Loucy (cell line): ENCODE measurements around the gene ACOXL.
A peak's percentile ranks its signal among the peaks of the same experiment; 100 is the strongest.

Experiments used
- H2AFZ ChIP-seq: fragments of 200-600 bp; sonication (generic); 2 replicates; pipeline ENCODE4 v1.6.0; 2016; ENCODE audit warnings: antibody characterized with exemption, mild to moderate bottlenecking, low read length, moderate library complexity
- H3F3A ChIP-seq: fragments of 200-600 bp; 2 replicates; pipeline ENCODE4 v1.6.0; 2016; ENCODE audit warnings: antibody characterized with exemption, low read depth, mild to moderate bottlenecking
- H3K27me3 ChIP-seq: fragments of 200-600 bp; sonication (generic); 2 replicates; pipeline ENCODE4 v1.6.1; 2014; ENCODE audit warnings: low read length, mild to moderate bottlenecking; ENCODE audit not compliant: insufficient read depth, poor library complexity, severe bottlenecking
- H3K36me3 ChIP-seq: fragments of 200-600 bp; sonication (generic); 2 replicates; pipeline ENCODE4 v1.6.1; 2016; ENCODE audit warnings: low read length; ENCODE audit not compliant: insufficient read depth
- H3K4me1 ChIP-seq: fragments of 200-600 bp; sonication (generic); 2 replicates; pipeline ENCODE4 v1.5.1; 2014; ENCODE audit warnings: low read length, mild to moderate bottlenecking; ENCODE audit not compliant: insufficient read depth, poor library complexity, severe bottlenecking
- H3K4me2 ChIP-seq: fragments of 200-600 bp; sonication (generic); 2 replicates; pipeline ENCODE4 v1.6.0; 2014; ENCODE audit warnings: antibody characterized with exemption, low read length, low read depth, mild to moderate bottlenecking; ENCODE audit not compliant: poor library complexity, severe bottlenecking
- H3K4me3 ChIP-seq: fragments of 200-600 bp; sonication (generic); 2 replicates; pipeline ENCODE4 v1.5.1; 2014; ENCODE audit warnings: low read length, mild to moderate bottlenecking, mixed read lengths; ENCODE audit not compliant: poor library complexity, severe bottlenecking
- H3K79me2 ChIP-seq: fragments of 200-600 bp; sonication (generic); 2 replicates; pipeline ENCODE4 v1.6.1; 2014; ENCODE audit warnings: low read length; ENCODE audit not compliant: insufficient read depth
- H3K9ac ChIP-seq: fragments of 200-600 bp; sonication (generic); 2 replicates; pipeline ENCODE4 v1.6.0; 2014; ENCODE audit warnings: mild to moderate bottlenecking, low read depth, low read length, moderate library complexity; ENCODE audit not compliant: poor library complexity, severe bottlenecking
- H3K9me2 ChIP-seq: fragments of 200-600 bp; sonication (generic); replicated peaks from 2 replicates; pipeline ENCODE4 v1.6.1; 2016; ENCODE audit warnings: low read depth, low read length, mixed read lengths
- H3K9me3 ChIP-seq: fragments of 200-600 bp; sonication (generic); 2 replicates; pipeline ENCODE4 v1.6.1; 2014; ENCODE audit warnings: mild to moderate bottlenecking, antibody characterized with exemption, low read length, low read depth; ENCODE audit not compliant: insufficient read depth
- H4K20me1 ChIP-seq: fragments of 200-600 bp; sonication (generic); 2 replicates; pipeline ENCODE4 v1.6.0; 2014; ENCODE audit warnings: antibody characterized with exemption, low read length, mild to moderate bottlenecking; ENCODE audit not compliant: insufficient read depth, poor library complexity, severe bottlenecking
- EZH2phosphoT487 ChIP-seq: fragments of 200-600 bp; IDR thresholded peaks from 2 replicates; pipeline ENCODE4 v1.6.1; 2018; ENCODE audit warnings: antibody characterized with exemption, mild to moderate bottlenecking, moderate library complexity, borderline replicate concordance
- TF ChIP-seq, protein P1 (sequence below): fragments of 200-600 bp; sonication (generic); conservative IDR thresholded peaks from 2 replicates; pipeline ENCODE4 v1.5.1; 2014; ENCODE audit warnings: mild to moderate bottlenecking, antibody characterized with exemption, low read length

ACOXL gene

DNA sequence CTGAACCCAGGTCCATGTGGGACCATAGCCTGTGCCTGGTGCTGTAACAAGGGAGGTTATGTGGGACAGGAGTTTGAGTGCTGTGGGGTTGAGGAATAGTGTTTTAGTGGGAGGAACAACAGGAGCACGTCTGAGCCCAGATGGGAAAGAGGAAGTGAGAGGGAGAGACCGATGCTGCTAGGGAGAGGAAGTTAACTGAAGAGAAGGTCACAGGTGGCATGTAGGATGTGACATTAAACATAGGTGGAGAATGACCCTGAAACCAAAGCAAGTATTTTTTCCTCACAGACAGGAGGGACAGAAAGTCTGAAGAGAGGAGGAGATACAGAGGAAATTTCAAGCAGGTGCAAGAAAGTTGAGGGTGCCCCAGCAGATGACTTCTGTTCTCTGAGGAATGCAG lies 87.8 kb downstream of the ACOXL start:
- Histone ChIP-seq H3K9me2 (no peaks in the 10 kb centered on the region), H4K20me1 (no peaks in the 10 kb centered on the region), H3K36me3 (no peaks in the 10 kb centered on the region), H2AFZ (no peak overlapping the region), H3K9ac (no peak overlapping the region), H3F3A (no peaks in the 10 kb centered on the region), H3K4me2 (no peak overlapping the region), H3K4me1 (no peaks in the 10 kb centered on the region), H3K79me2 (no peaks in the 10 kb centered on the region), H3K27me3 (no peaks in the 10 kb centered on the region), H3K4me3 (no peak overlapping the region), H3K9me3 (no peaks in the 10 kb centered on the region)
- no peak for TF ChIP-seq EZH2phosphoT487
- TF ChIP-seq, protein P1, sequence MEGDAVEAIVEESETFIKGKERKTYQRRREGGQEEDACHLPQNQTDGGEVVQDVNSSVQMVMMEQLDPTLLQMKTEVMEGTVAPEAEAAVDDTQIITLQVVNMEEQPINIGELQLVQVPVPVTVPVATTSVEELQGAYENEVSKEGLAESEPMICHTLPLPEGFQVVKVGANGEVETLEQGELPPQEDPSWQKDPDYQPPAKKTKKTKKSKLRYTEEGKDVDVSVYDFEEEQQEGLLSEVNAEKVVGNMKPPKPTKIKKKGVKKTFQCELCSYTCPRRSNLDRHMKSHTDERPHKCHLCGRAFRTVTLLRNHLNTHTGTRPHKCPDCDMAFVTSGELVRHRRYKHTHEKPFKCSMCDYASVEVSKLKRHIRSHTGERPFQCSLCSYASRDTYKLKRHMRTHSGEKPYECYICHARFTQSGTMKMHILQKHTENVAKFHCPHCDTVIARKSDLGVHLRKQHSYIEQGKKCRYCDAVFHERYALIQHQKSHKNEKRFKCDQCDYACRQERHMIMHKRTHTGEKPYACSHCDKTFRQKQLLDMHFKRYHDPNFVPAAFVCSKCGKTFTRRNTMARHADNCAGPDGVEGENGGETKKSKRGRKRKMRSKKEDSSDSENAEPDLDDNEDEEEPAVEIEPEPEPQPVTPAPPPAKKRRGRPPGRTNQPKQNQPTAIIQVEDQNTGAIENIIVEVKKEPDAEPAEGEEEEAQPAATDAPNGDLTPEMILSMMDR = no peak

DNA sequence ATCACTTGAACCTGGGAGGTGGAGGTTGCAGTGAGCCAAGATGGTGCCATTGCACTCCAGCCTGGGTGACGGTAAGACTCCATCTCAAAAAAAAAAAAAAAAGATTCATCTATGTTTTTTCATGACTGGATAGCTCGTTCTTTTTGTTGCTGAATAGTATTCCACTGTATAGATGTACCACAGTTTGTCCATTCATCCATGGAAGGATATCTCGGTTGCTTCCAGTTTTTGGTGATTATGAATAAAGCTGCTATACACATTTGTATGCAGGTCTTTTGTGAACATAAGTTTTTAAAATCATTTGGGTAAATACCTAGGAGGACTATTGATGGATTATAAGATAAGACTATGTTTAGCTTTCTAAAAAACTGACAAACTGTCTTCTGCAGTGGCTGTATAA lies 90.8 kb downstream of the ACOXL start:
- no peak overlapping the region for H3K9ac ChIP-seq
- no peaks in the 10 kb centered on the region for H3K36me3 ChIP-seq
- H3F3A ChIP-seq = no peaks in the 10 kb centered on the region
- no peak overlapping the region for H3K4me3 ChIP-seq
- no peak overlapping the region for H2AFZ ChIP-seq
- no peaks in the 10 kb centered on the region for H4K20me1 ChIP-seq
- H3K4me2 ChIP-seq = no peak overlapping the region
- no peaks in the 10 kb centered on the region for H3K9me3 ChIP-seq
- TF ChIP-seq EZH2phosphoT487 = no peak
- TF ChIP-seq, protein P1 = no peak
- H3K27me3 ChIP-seq = no peaks in the 10 kb centered on the region
- no peaks in the 10 kb centered on the region for H3K79me2 ChIP-seq
- H3K4me1 ChIP-seq = peaks cover 13% of the 10 kb centered on the region
- H3K9me2 ChIP-seq = no peaks in the 10 kb centered on the region

DNA sequence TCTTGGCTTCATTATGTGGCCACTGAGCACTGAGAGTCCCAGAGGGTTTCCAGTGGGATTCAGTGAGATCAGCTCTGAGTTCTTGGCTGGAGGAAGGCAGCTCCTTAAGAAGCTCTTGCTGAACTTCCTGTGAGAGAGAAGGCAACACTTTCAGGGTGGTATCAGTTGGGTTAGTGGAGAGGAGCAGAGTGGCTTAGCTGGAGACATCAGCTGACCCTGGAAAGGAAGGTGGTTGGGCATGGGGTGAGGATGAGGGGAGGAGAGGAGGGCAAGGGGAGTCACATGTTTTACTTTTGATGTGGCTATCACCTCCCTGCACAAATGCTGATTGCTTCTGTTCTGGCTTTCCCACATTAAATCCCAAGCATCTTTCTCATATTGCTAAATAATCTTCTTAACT lies 95.1 kb downstream of the ACOXL start:
- TF ChIP-seq, protein P1 = no peak
- TF ChIP-seq EZH2phosphoT487 = no peak

More for the DNA sequence above, 95.1 kb downstream of the ACOXL start:
- Histone ChIP-seq H2AFZ (peak overlapping the region; percentile 32), H3K79me2 (no peaks in the 10 kb centered on the region), H3K36me3 (no peaks in the 10 kb centered on the region), H4K20me1 (no peaks in the 10 kb centered on the region), H3K4me3 (peak overlapping the region; percentile 26), H3K9me3 (no peaks in the 10 kb centered on the region), H3K27me3 (no peaks in the 10 kb centered on the region), H3F3A (no peaks in the 10 kb centered on the region), H3K4me1 (peaks cover 16% of the 10 kb centered on the region), H3K9ac (peak overlapping the region; percentile 41), H3K9me2 (no peaks in the 10 kb centered on the region), H3K4me2 (peak overlapping the region; percentile 65)
